Head of caudate nucleus (tissue), 42 donors: ENCODE results near the gene PALB2.
"Not testable (repeated sequence)": the region's sequence is repeated elsewhere in the genome, so short reads cannot be mapped to it uniquely, and the experiment has no call there.

Source experiments
- DNase-seq, 42 donors: peaks; one replicate each; pipeline versions ENCODE4 v3.0.0 to v3.0.0-alpha.2; 2020 to 2021; ENCODE audit warnings: mixed read lengths in 7 of 42
- intact Hi-C: fragments of 100-400 bp; cut with DNase I; formaldehyde crosslinking; loops from one replicate; pipeline ENCODE4 v1.15.0; 2022

Gene PALB2

GRCh38 chr16:23651943-23652468, 10.9 kb upstream of the PALB2 start:
- no peak for DNase-seq
- intact Hi-C loops: no loop called here

- intact Hi-C loops: no loop called here
- DNase-seq: peak in 26 of 42 donors; percentile 16 to 76 (median 42)
Observed at GRCh38 chr16:23650674-23651416, 9.7 kb upstream of the PALB2 start.

GRCh38 chr16:23642246-23642774, 1.2 kb upstream of the PALB2 start:
- intact Hi-C loops: loop anchor here (10.0 kb wide), 1 partner anchor 48 kb away; the partner anchor contains the start of gene NDUFAB1
- no peak for DNase-seq

- intact Hi-C loops: loop anchor here (10.0 kb wide), 1 partner anchor 46 kb away; the partner anchor contains the start of gene NDUFAB1
- DNase-seq: no peak
Observed at GRCh38 chr16:23640615-23640930, 537 bp downstream of the PALB2 start.

- no peak for DNase-seq
- intact Hi-C loops: no loop called here
Observed at GRCh38 chr16:23635958-23636357, 5.2 kb downstream of the PALB2 start.

- DNase-seq: no peak
- intact Hi-C loops: no loop called here
Observed at GRCh38 chr16:23634461-23635036, 6.6 kb downstream of the PALB2 start.

- DNase-seq, intact Hi-C loops: not testable (repeated sequence)
Observed at GRCh38 chr16:23631874-23632273, 9.2 kb downstream of the PALB2 start.

GRCh38 chr16:23629516-23629915, 11.6 kb downstream of the PALB2 start:
- peak in 8 of 42 donors; percentile 9 to 28 (median 18) for DNase-seq
- intact Hi-C loops: no loop called here

GRCh38 chr16:23624092-23624491, 17.0 kb downstream of the PALB2 start:
- DNase-seq: no peak
- intact Hi-C loops: no loop called here

- intact Hi-C loops: no loop called here
- no peak for DNase-seq
Observed at GRCh38 chr16:23615805-23616204, 25.3 kb downstream of the PALB2 start.

GRCh38 chr16:23611936-23612335, 29.2 kb downstream of the PALB2 start:
- no peak for DNase-seq
- intact Hi-C loops: no loop called here

- intact Hi-C loops: not testable (repeated sequence)
Observed at GRCh38 chr16:23610905-23611304, 30.2 kb downstream of the PALB2 start.

GRCh38 chr16:23609929-23610328, 31.2 kb downstream of the PALB2 start:
- intact Hi-C loops: no loop called here

More at GRCh38 chr16:23610905-23611304, 30.2 kb downstream of the PALB2 start:
- not testable (repeated sequence) for DNase-seq

GRCh38 chr16:23608194-23608593, 32.9 kb downstream of the PALB2 start:
- intact Hi-C loops: no loop called here
- no peak for DNase-seq

More at GRCh38 chr16:23609929-23610328, 31.2 kb downstream of the PALB2 start:
- DNase-seq: no peak

- intact Hi-C loops: no loop called here
- DNase-seq: no peak
Observed at GRCh38 chr16:23607726-23608125, 33.4 kb downstream of the PALB2 start.

GRCh38 chr16:23597003-23597756, 43.9 kb downstream of the PALB2 start:
- intact Hi-C loops: loop anchor here (10.0 kb wide), 1 partner anchor 48 kb away; the partner anchor contains the start of genes DCTN5 and PALB2
- peak in 6 of 42 donors; percentile 8 to 45 (median 14) for DNase-seq

GRCh38 chr16:23595951-23596720, 45.0 kb downstream of the PALB2 start, which contains the start of gene NDUFAB1:
TSS of gene NDUFAB1 (minus strand) at chr16:23596316. CDS start at chr16:23596290, 26 bp downstream.
- intact Hi-C loops: loop anchor here (2.0 to 10.0 kb wide), 2 partner anchors 37 to 49 kb away; partner anchors contain the start of genes DCTN5 and PALB2
- DNase-seq: peak; percentile 80 to 97 (median 94)

GRCh38 chr16:23595246-23595950, 45.7 kb downstream of the PALB2 start:
- intact Hi-C loops: loop anchor here (2.0 to 10.0 kb wide), 2 partner anchors 37 to 49 kb away; partner anchors contain the start of genes DCTN5 and PALB2
- DNase-seq: no peak
